ENCODE results near the gene MELK.

MELK gene

GRCh38 chr9:36677611-36678010 is 104.9 kb downstream of the MELK start:
- Histone ChIP-seq H3K79me2 (ENCODE audit: low read length) (no peaks in the 10 kb centered on the region), H3K4me3 (ENCODE audit: low read length) (no peak overlapping the region), H3K9ac (ENCODE audit: low read length) (no peak overlapping the region), H3K9me2 (replicated peaks; ENCODE audit: insufficient read depth, low read length) (no peaks in the 10 kb centered on the region), H3K36me3 (replicated peaks; ENCODE audit: insufficient read depth, low read length) (peaks cover 9% of the 10 kb centered on the region), H3K9me3 (replicated peaks; ENCODE audit: insufficient read depth, low read length) (no peaks in the 10 kb centered on the region), H3K27ac (ENCODE audit: low read length) (no peak overlapping the region), H3K4me2 (ENCODE audit: low read depth, low read length) (no peak overlapping the region), H3K4me1 (ENCODE audit: low read length) (no peaks in the 10 kb centered on the region), H3K27me3 (replicated peaks; ENCODE audit: insufficient read depth, low read length) (no peaks in the 10 kb centered on the region), H2AFZ (ENCODE audit: low read length) (no peak overlapping the region), H4K20me1 (ENCODE audit: insufficient read depth, low read length) (no peaks in the 10 kb centered on the region), H3F3A (ENCODE audit: insufficient read depth, low read length) (no peaks in the 10 kb centered on the region; the same call in 1 of the 2 replicates)
- DNase-seq, result no peak
- no peak for TF ChIP-seq EZH2phosphoT487 (IDR thresholded peaks at IDR 0.05; ENCODE audit: low read length)
- TF ChIP-seq, protein P1, sequence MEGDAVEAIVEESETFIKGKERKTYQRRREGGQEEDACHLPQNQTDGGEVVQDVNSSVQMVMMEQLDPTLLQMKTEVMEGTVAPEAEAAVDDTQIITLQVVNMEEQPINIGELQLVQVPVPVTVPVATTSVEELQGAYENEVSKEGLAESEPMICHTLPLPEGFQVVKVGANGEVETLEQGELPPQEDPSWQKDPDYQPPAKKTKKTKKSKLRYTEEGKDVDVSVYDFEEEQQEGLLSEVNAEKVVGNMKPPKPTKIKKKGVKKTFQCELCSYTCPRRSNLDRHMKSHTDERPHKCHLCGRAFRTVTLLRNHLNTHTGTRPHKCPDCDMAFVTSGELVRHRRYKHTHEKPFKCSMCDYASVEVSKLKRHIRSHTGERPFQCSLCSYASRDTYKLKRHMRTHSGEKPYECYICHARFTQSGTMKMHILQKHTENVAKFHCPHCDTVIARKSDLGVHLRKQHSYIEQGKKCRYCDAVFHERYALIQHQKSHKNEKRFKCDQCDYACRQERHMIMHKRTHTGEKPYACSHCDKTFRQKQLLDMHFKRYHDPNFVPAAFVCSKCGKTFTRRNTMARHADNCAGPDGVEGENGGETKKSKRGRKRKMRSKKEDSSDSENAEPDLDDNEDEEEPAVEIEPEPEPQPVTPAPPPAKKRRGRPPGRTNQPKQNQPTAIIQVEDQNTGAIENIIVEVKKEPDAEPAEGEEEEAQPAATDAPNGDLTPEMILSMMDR (IDR thresholded peaks at IDR 0.05; ENCODE audit: low read length), result no peak
- TF ChIP-seq EZH2 (optimal IDR thresholded peaks at IDR 0.05; ENCODE audit: low read depth, low read length), result no peak

- Histone ChIP-seq H3F3A (ENCODE audit: insufficient read depth, low read length) (no peaks in the 10 kb centered on the region; the same call in 1 of the 2 replicates), H3K9ac (ENCODE audit: low read length) (no peak overlapping the region), H3K79me2 (ENCODE audit: low read length) (no peaks in the 10 kb centered on the region), H2AFZ (ENCODE audit: low read length) (no peak overlapping the region), H3K27me3 (replicated peaks; ENCODE audit: insufficient read depth, low read length) (no peaks in the 10 kb centered on the region), H4K20me1 (ENCODE audit: insufficient read depth, low read length) (no peaks in the 10 kb centered on the region), H3K9me3 (replicated peaks; ENCODE audit: insufficient read depth, low read length) (no peaks in the 10 kb centered on the region), H3K9me2 (replicated peaks; ENCODE audit: insufficient read depth, low read length) (no peaks in the 10 kb centered on the region), H3K4me2 (ENCODE audit: low read depth, low read length) (no peak overlapping the region), H3K36me3 (replicated peaks; ENCODE audit: insufficient read depth, low read length) (peaks cover 6% of the 10 kb centered on the region), H3K4me3 (ENCODE audit: low read length) (no peak overlapping the region), H3K27ac (ENCODE audit: low read length) (no peak overlapping the region), H3K4me1 (ENCODE audit: low read length) (no peaks in the 10 kb centered on the region)
- TF ChIP-seq EZH2 (optimal IDR thresholded peaks at IDR 0.05; ENCODE audit: low read depth, low read length) (no peak), EZH2phosphoT487 (IDR thresholded peaks at IDR 0.05; ENCODE audit: low read length) (no peak)
- TF ChIP-seq, protein P1 (IDR thresholded peaks at IDR 0.05; ENCODE audit: low read length), result no peak
- no peak for DNase-seq
Observed at GRCh38 chr9:36679710-36680109, 107.0 kb downstream of the MELK start.

GRCh38 chr9:36686471-36686870 is 113.8 kb downstream of the MELK start:
- no peaks in the 10 kb centered on the region for H3K27me3 ChIP-seq (replicated peaks; ENCODE audit: insufficient read depth, low read length)
- no peak overlapping the region for H3K4me3 ChIP-seq (ENCODE audit: low read length)
- TF ChIP-seq EZH2phosphoT487 (IDR thresholded peaks at IDR 0.05; ENCODE audit: low read length) (no peak), EZH2 (optimal IDR thresholded peaks at IDR 0.05; ENCODE audit: low read depth, low read length) (no peak)
- TF ChIP-seq, protein P1 (IDR thresholded peaks at IDR 0.05; ENCODE audit: low read length), result no peak
- H3K4me1 ChIP-seq (ENCODE audit: low read length), result 0 out of 2 replicates have a peak, but pooled peaks cover 11% of the 10 kb centered on the region
- no peak overlapping the region for H3K4me2 ChIP-seq (ENCODE audit: low read depth, low read length)
- no peaks in the 10 kb centered on the region for H3F3A ChIP-seq (ENCODE audit: insufficient read depth, low read length)
- no peaks in the 10 kb centered on the region for H3K79me2 ChIP-seq (ENCODE audit: low read length)
- H3K9me2 ChIP-seq (replicated peaks; ENCODE audit: insufficient read depth, low read length), result no peaks in the 10 kb centered on the region
- no peaks in the 10 kb centered on the region for H3K9me3 ChIP-seq (replicated peaks; ENCODE audit: insufficient read depth, low read length)
- DNase-seq, result no peak
- H3K36me3 ChIP-seq (replicated peaks; ENCODE audit: insufficient read depth, low read length), result no peaks in the 10 kb centered on the region
- no peak overlapping the region for H2AFZ ChIP-seq (ENCODE audit: low read length)
- no peak overlapping the region for H3K9ac ChIP-seq (ENCODE audit: low read length)
- H4K20me1 ChIP-seq (ENCODE audit: insufficient read depth, low read length), result no peaks in the 10 kb centered on the region
- no peak overlapping the region for H3K27ac ChIP-seq (ENCODE audit: low read length)
